Uterus (tissue), 4 donors: Measurements from ENCODE around the gene LRRC26. TPM values are rescaled to one million over a fixed set of nuclear protein-coding genes. Genes with fewer than 3 reads are reported as not detected.
A peak's percentile ranks its signal among the peaks of the same experiment; 100 is the strongest.

Source experiments
- DNase-seq, 2 donors: peaks; one replicate each; pipeline ENCODE4 v3.0.0-alpha.2; 2019 to 2020
- H3K27ac ChIP-seq, 2 donors: fragments of 200-600 bp; sonication (generic); 1 replicate in 1 of 2; 2 replicates in 1 of 2; pipeline ENCODE4 v1.5.1; 2016 to 2018
- H3K27me3 ChIP-seq, 2 donors: fragments of 200-600 bp; sonication (generic); one replicate each; pipeline ENCODE4 v1.5.1; 2018 to 2019; ENCODE audit warnings: control low read depth in 1 of 2
- H3K36me3 ChIP-seq, 2 donors: fragments of 200-600 bp; sonication (generic); one replicate each; pipeline ENCODE4 v1.5.1; 2019; ENCODE audit warnings: control low read depth in 1 of 2
- H3K4me1 ChIP-seq, 2 donors: fragments of 200-600 bp; sonication (generic); one replicate each; pipeline ENCODE4 v1.5.1; 2018 to 2019; ENCODE audit warnings: control low read depth in 1 of 2
- H3K4me3 ChIP-seq, 2 donors: fragments of 200-600 bp; sonication (generic); 1 replicate in 1 of 2; 2 replicates in 1 of 2; pipeline ENCODE4 v1.5.1; 2018 to 2019; ENCODE audit warnings: mild to moderate bottlenecking in 1 of 2
- H3K9me3 ChIP-seq, 2 donors: fragments of 200-600 bp; sonication (generic); one replicate each; pipeline ENCODE4 v1.5.1; 2019; ENCODE audit warnings: control low read depth in 1 of 2
- CTCF ChIP-seq, 4 experiments: fragments of 200-600 bp in 2 of 4; fragments of 450-650 bp in 2 of 4; sonication (generic) in 2 of 4; IDR thresholded peaks; one replicate each; pipeline ENCODE4 v1.5.1; 2016 to 2019; ENCODE audit warnings: antibody characterized with exemption in 4 of 4, mild to moderate bottlenecking in 2 of 4, moderate library complexity in 1 of 4
- POLR2A ChIP-seq, 2 donors: fragments of 450-650 bp; IDR thresholded peaks; one replicate each; pipeline ENCODE4 v1.6.1; 2016; ENCODE audit warnings: antibody characterized with exemption in 2 of 2, mild to moderate bottlenecking in 1 of 2, moderate library complexity in 1 of 2
- intact Hi-C: fragments of 100-400 bp; cut with DNase I; formaldehyde crosslinking; loops from one replicate; pipeline ENCODE4 v1.15.1; 2023; ENCODE audit warnings: low total_unique reads
- total RNA-seq, 4 donors: library from RNA; depleted of rRNA in 3 of 4; stranded (reverse); fragments of >200 nt in 3 of 4; gene quantifications; one replicate each; pipeline versions ENCODE4 v1.1.0 to v1.2.4, GENCODE V29; 2014 to 2023
- donor health status: DM: yes; HTN: yes; CAD: no.

Gene LRRC26
- total RNA-seq, 4 donors from 2014 or later: 0.29 TPM; not detected in 3

DNA sequence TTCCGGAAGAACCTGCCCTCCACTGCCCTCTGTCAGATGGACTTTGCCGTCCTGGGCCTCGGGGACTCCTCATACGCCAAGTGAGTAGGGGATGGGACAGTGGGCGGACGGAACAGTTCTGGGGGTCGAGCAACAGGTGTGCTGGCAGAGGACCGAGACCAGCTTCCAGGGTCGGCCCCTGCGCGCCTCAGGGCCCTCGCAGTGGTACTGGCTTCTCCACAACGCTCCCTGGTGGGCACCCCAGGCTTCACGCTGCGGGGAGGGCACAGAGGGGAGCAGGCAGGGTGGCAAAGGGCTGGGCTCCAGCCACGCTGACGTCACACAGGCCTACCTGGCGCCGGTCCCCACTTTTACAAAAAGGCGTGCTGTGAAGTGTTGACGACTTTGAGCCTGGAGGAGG lies 42.7 kb upstream of the LRRC26 start:
- no peak overlapping the region for H3K27ac ChIP-seq
- peaks cover 0 to 1% of the 10 kb centered on the region in 2 donors for H3K4me1 ChIP-seq
- TF ChIP-seq CTCF (IDR thresholded peaks at IDR 0.05) (no peak), POLR2A (IDR thresholded peaks at IDR 0.05) (no peak)
- no peaks in the 10 kb centered on the region for H3K36me3 ChIP-seq
- H3K9me3 ChIP-seq: no peaks in the 10 kb centered on the region
- no peak for DNase-seq
- intact Hi-C loops: no loop called here
- no peak overlapping the region for H3K4me3 ChIP-seq
- H3K27me3 ChIP-seq: no peaks in the 10 kb centered on the region

DNA sequence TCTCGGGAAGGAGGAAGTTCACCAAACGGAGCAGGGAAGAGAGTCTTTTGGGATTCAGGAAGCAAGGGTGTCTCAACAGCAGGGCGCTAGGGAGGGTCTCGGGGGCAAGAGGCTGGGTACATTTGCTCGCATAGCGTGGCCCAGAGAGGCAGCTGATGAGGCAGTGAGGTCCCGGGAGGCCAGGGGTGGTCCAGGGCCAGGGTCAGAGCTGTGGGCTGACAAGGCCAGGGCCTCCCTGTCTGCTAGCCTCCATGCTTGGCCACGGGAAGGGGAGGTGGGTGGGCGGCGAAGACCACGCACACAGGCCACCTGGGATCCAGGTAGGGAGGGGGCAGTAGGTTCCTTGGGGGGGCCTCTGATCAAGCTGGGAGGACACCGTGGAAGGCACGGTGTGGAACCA lies 41.7 kb upstream of the LRRC26 start:
- intact Hi-C loops: no loop called here
- H3K4me3 ChIP-seq: no peak overlapping the region
- no peaks in the 10 kb centered on the region for H3K27me3 ChIP-seq
- no peaks in the 10 kb centered on the region for H3K36me3 ChIP-seq
- no peaks in the 10 kb centered on the region for H3K9me3 ChIP-seq
- H3K27ac ChIP-seq: no peak overlapping the region
- no peak for TF ChIP-seq POLR2A (IDR thresholded peaks at IDR 0.05)
- no peak for TF ChIP-seq CTCF (IDR thresholded peaks at IDR 0.05)
- peaks cover 0 to under 1% of the 10 kb centered on the region in 2 donors for H3K4me1 ChIP-seq
- no peak for DNase-seq

GRCh38 chr9:137206602-137207001 lies 36.8 kb upstream of the LRRC26 start:
- no peak for DNase-seq
- H3K4me3 ChIP-seq: peak overlapping the region in 1 of 2 donors; percentile 86
- no peak overlapping the region for H3K27ac ChIP-seq
- intact Hi-C loops: no loop called here
- no peak for TF ChIP-seq POLR2A (IDR thresholded peaks at IDR 0.05)
- TF ChIP-seq CTCF (IDR thresholded peaks at IDR 0.05): no peak
- peaks cover 9 to 15% of the 10 kb centered on the region in 2 donors for H3K4me1 ChIP-seq
- no peaks in the 10 kb centered on the region for H3K36me3 ChIP-seq
- H3K9me3 ChIP-seq: no peaks in the 10 kb centered on the region
- H3K27me3 ChIP-seq: no peaks in the 10 kb centered on the region

DNA sequence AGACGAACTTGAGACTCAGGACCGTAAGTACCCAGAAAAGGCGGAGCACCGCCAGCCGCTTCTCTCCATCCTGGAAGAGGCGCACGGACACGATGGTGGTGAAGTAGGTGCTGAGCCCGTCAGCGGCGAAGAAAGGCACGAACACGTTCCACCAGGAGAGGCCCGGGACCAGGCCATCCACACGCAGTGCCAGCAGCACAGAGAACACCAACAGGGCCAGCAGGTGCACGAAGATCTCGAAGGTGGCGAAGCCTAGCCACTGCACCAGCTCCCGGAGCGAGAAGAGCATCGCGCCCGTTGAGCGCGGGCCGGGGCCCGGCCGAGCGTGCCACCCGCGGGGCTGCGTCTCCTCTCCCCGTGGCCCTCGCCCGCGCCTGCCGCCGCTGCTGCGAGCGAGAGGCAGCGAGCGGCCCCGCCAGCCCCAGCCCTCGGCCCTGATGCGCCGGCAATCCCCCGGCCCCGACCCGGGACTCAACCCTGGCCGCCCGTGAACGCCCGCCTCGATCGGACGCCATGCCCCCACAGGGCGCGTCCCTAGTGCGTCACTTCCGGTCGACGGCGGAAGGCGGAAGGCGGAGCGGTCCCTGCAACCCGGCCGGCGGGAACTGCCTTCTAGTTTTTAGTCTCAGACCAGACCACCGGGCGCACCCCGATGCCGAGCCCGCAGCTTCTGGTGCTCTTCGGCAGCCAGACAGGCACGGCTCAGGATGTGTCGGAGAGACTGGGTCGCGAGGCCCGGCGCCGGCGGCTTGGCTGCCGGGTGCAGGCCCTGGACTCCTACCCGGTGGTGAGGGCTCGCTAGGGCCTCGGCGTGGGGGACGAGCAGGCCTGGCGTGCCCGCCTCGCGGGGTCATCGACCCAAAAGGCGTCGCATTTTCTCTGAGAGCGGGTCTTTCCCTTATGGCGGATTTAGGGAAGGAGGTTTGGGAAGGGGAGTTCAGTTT lies 35.5 kb upstream of the LRRC26 start, which contains the start of the genes NDOR1 and TMEM203:
NDOR1 (plus strand) TSS at position 575 of the 944 bp plus-strand sequence; CDS start at position 653, 78 bp downstream.
TMEM203 (minus strand) TSS at position 523 of the 944 bp plus-strand sequence; CDS start at position 289, 234 bp downstream.
- intact Hi-C loops: no loop called here
- peak; percentile 88 to 91 for DNase-seq
- no peaks in the 10 kb centered on the region for H3K9me3 ChIP-seq
- peak within 1 kb of the TSS; percentile 86 to 91 for H3K4me3 ChIP-seq
- TF ChIP-seq CTCF (IDR thresholded peaks at IDR 0.05) (peak in 1 of 4 experiments; percentile 37), POLR2A (IDR thresholded peaks at IDR 0.05) (peak; percentile 58 to 79)
- no peaks in the 10 kb centered on the region for H3K36me3 ChIP-seq
- peaks cover 9 to 15% of the 10 kb centered on the region in 2 donors for H3K4me1 ChIP-seq
- H3K27me3 ChIP-seq: no peaks in the 10 kb centered on the region
- peak within 1 kb of the TSS; percentile 29 to 79 for H3K27ac ChIP-seq

DNA sequence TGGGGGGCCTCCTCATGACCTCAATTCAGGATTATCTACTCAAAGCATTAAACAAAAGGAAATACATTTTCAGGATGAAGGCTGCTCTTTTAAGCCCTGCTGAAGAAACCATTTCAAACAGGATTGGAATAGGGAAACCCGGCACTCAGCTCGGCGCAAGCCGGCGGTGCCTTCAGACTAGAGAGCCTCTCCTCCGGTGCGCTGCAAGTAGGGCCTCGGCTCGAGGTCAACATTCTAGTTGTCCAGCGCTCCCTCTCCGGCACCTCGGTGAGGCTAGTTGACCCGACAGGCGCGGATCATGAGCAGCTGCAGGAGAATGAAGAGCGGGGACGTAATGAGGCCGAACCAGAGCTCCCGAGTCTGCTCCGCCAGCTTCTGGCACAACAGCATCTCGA lies 34.9 kb upstream of the LRRC26 start:
- Histone ChIP-seq H3K4me1 (peaks cover 11 to 16% of the 10 kb centered on the region in 2 donors), H3K27me3 (no peaks in the 10 kb centered on the region), H3K27ac (no peak overlapping the region), H3K4me3 (peak overlapping the region; percentile 86 to 91), H3K9me3 (no peaks in the 10 kb centered on the region), H3K36me3 (no peaks in the 10 kb centered on the region)
- intact Hi-C loops: no loop called here
- TF ChIP-seq POLR2A (IDR thresholded peaks at IDR 0.05): no peak
- no peak for TF ChIP-seq CTCF (IDR thresholded peaks at IDR 0.05)
- DNase-seq: no peak
